ENCODE results near the gene SCAI. TPM values are rescaled to one million over a fixed set of nuclear protein-coding genes. Genes with fewer than 3 reads are reported as not detected.

Gene SCAI
- total and polyA plus RNA-seq, 4 donors = 1.4 to 39.9 (median 8.0) TPM

DNA sequence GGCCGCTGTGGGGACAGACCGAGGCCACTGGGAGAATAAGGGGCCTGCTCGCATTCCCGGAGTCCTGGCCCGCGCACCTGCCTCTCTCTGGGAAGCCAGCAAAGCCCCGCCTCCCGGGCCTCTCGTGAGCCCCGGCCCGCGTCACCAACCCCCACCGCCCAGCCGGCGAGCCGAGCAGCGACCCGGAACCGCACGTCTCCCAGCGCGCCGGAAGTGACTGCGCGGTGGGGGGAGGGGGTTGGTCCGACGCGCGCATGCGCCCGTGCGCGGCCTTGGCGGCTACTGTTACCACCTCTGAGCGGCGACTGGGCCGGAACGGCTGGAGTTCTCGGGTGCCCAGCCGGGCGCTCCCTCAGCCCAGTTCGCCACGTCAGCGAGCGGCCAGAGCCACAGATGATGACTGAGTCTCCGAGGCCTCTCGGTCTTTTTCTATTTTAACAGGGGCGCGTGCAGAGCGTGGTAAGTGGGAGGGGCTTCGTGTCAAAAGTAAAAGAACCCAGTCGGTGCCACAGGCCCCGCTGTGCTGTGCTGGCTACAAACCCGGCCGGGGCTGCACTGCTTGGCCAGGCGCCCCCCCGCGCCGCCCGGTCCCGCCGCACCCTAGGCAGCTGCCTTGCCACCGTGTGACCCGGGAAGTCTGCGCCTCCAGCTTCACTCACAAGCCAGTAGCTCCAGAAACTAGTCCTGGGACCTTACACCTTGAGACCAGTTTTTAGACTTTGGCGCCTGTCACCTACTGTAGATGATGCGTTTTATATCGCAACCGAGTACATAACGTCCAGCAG is 202.2 kb downstream of the SCAI start, which contains the start of gene GOLGA1:
GOLGA1 (minus strand) TSS at position 190 of the 785 bp plus-strand sequence. CDS start 2,372 bp downstream, outside the sequence.
- H3K4me1 ChIP-seq (ENCODE audit: control insufficient read depth in 5 of 5, insufficient read depth in 5 of 5, low read length in 5 of 5) = peaks cover 0 to 16% (median 3%) of the 10 kb centered on the region in 5 donors
- no peaks in the 10 kb centered on the region for H3K9me3 ChIP-seq (ENCODE audit: control insufficient read depth in 4 of 4, insufficient read depth in 3 of 4, low read length in 3 of 4)
- DNase-seq (peak; percentile 95 to 97 (median 97)), ATAC-seq (ENCODE audit: insufficient read depth, low FRiP score) (peak; percentile 96)
- H3K27me3 ChIP-seq (ENCODE audit: control insufficient read depth in 3 of 3, insufficient read depth in 3 of 3, low read length in 2 of 3) = no peaks in the 10 kb centered on the region
- peak within 1 kb of the TSS; percentile 90 for H3K4me3 ChIP-seq
- peak within 1 kb of the TSS; percentile 94 to 95 for H3K9ac ChIP-seq (ENCODE audit: insufficient read depth in 1 of 2, low read length in 2 of 2)
- 0% methylated on average over 65 to 70 of the region's 70 CpGs for WGBS, 2 donors
- TF ChIP-seq, protein P1, sequence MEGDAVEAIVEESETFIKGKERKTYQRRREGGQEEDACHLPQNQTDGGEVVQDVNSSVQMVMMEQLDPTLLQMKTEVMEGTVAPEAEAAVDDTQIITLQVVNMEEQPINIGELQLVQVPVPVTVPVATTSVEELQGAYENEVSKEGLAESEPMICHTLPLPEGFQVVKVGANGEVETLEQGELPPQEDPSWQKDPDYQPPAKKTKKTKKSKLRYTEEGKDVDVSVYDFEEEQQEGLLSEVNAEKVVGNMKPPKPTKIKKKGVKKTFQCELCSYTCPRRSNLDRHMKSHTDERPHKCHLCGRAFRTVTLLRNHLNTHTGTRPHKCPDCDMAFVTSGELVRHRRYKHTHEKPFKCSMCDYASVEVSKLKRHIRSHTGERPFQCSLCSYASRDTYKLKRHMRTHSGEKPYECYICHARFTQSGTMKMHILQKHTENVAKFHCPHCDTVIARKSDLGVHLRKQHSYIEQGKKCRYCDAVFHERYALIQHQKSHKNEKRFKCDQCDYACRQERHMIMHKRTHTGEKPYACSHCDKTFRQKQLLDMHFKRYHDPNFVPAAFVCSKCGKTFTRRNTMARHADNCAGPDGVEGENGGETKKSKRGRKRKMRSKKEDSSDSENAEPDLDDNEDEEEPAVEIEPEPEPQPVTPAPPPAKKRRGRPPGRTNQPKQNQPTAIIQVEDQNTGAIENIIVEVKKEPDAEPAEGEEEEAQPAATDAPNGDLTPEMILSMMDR (IDR thresholded peaks at IDR 0.05; ENCODE audit: control extremely low read depth, extremely low read depth) = no peak
- peaks cover 1 to 6% (median 4%) of the 10 kb centered on the region in 4 donors for H3K36me3 ChIP-seq (ENCODE audit: control insufficient read depth in 4 of 4, insufficient read depth in 4 of 4, low read length in 4 of 4)
- peak within 1 kb of the TSS; percentile 98 to 99 for H3K27ac ChIP-seq (ENCODE audit: low read depth in 1 of 2, low read length in 1 of 2)

DNA sequence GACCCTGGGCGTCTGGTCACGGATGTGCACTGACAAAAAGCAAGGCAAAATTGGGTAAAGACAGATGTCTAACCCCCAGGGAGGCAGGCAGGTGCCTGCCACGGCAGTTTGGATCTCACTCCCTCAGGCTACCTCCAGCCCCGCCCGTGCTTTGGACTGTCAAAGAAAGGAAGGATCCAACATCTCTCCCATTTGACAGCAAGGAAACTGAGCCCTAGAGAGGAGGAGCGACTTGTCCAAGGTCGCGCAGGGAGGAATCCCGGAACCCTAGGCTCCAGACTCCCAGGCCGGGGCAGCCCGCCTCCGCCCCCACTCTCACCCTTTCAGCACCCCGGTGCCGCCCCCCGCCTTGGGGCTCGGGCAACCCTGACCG is 202.8 kb downstream of the SCAI start:
- Histone ChIP-seq H3K27ac (ENCODE audit: low read depth in 1 of 2, low read length in 1 of 2) (peak overlapping the region; percentile 98 to 99), H3K9me3 (ENCODE audit: control insufficient read depth in 4 of 4, insufficient read depth in 3 of 4, low read length in 3 of 4) (no peaks in the 10 kb centered on the region), H3K4me1 (ENCODE audit: control insufficient read depth in 5 of 5, insufficient read depth in 5 of 5, low read length in 5 of 5) (peaks cover 0 to 16% (median 3%) of the 10 kb centered on the region in 5 donors), H3K27me3 (ENCODE audit: control insufficient read depth in 3 of 3, insufficient read depth in 3 of 3, low read length in 2 of 3) (no peaks in the 10 kb centered on the region), H3K9ac (ENCODE audit: insufficient read depth in 1 of 2, low read length in 2 of 2) (peak overlapping the region; percentile 85 to 95), H3K36me3 (ENCODE audit: control insufficient read depth in 4 of 4, insufficient read depth in 4 of 4, low read length in 4 of 4) (peaks cover 3 to 11% (median 6%) of the 10 kb centered on the region in 4 donors), H3K4me3 (peak overlapping the region; percentile 90)
- 0 to 1% methylated on average over 17 of the region's 17 CpGs for WGBS, 2 donors
- ATAC-seq (ENCODE audit: insufficient read depth, low FRiP score) (peak; percentile 43), DNase-seq (no peak)
- TF ChIP-seq, protein P1 (IDR thresholded peaks at IDR 0.05; ENCODE audit: control extremely low read depth, extremely low read depth) = no peak

DNA sequence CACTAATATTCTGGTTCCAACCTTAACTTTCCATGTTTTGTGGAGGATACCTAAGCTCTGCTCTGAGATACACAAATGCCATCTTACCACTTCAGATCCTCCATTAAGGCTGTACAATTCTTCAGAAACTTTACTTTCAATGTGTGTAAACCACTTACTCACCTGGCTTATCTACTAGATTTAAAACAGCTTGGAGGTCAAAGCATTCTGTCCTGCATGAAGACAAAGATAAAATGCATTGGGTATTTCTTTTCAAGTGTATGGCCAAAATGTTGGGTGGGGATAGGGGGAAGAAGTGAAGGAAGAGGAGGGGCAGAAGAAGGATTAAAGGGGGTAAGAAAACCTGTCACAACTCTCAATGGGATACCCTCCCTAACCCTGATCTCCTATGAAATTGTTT is 203.4 kb downstream of the SCAI start:
- Histone ChIP-seq H3K36me3 (ENCODE audit: control insufficient read depth in 4 of 4, insufficient read depth in 4 of 4, low read length in 4 of 4) (peaks cover 3 to 14% (median 6%) of the 10 kb centered on the region in 4 donors), H3K27ac (ENCODE audit: low read depth in 1 of 2, low read length in 1 of 2) (peak overlapping the region; percentile 98 to 99), H3K27me3 (ENCODE audit: control insufficient read depth in 3 of 3, insufficient read depth in 3 of 3, low read length in 2 of 3) (no peaks in the 10 kb centered on the region), H3K4me3 (peak overlapping the region; percentile 90), H3K9ac (ENCODE audit: insufficient read depth in 1 of 2, low read length in 2 of 2) (peak overlapping the region; percentile 85 to 95), H3K4me1 (ENCODE audit: control insufficient read depth in 5 of 5, insufficient read depth in 5 of 5, low read length in 5 of 5) (peaks cover 0 to 16% (median 3%) of the 10 kb centered on the region in 5 donors), H3K9me3 (ENCODE audit: control insufficient read depth in 4 of 4, insufficient read depth in 3 of 4, low read length in 3 of 4) (no peaks in the 10 kb centered on the region)
- ATAC-seq (ENCODE audit: insufficient read depth, low FRiP score) = no peak
- TF ChIP-seq, protein P1 (IDR thresholded peaks at IDR 0.05; ENCODE audit: control extremely low read depth, extremely low read depth) = no peak
- DNase-seq = no peak
